Smooth muscle cell of the umbilical artery (primary cell): ENCODE data around the gene USH1C. TPM values are rescaled to one million over a fixed set of nuclear protein-coding genes. Genes with fewer than 3 reads are reported as not detected.

Source experiments
- total RNA-seq: library from RNA; depleted of rRNA; stranded (reverse); fragments of >200 nt; gene quantifications from 2 replicates; pipeline ENCODE4 v1.2.3, GENCODE V29; 2014

Gene USH1C
- total RNA-seq: not detected in 2 replicates

DNA sequence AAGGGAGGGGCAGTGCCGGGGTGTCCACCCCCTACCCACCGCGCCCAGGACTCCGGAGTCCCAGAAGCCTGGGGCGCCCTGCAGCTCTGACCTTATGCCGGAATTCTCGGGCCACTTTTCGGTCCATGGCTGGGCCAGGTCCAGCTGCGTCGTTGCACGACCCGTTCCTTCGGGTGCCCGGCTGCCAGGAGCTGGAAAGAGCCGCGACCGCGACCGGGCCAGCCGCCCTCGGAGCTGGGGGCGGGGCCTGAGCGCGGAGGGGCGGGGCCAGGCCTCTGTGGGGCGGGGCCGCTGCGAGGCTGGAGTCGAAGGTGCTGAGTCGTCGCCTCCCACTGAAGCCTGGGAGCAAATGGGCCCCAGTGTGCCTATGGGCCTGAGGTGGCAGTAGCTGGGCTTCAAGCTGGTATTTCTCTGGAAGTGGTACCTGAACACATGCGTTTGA, at the start of gene USH1C:
Gene USH1C (minus strand): TSS at position 236 of the 442 bp plus-strand sequence. CDS start 109 bp downstream, at position 127.

DNA sequence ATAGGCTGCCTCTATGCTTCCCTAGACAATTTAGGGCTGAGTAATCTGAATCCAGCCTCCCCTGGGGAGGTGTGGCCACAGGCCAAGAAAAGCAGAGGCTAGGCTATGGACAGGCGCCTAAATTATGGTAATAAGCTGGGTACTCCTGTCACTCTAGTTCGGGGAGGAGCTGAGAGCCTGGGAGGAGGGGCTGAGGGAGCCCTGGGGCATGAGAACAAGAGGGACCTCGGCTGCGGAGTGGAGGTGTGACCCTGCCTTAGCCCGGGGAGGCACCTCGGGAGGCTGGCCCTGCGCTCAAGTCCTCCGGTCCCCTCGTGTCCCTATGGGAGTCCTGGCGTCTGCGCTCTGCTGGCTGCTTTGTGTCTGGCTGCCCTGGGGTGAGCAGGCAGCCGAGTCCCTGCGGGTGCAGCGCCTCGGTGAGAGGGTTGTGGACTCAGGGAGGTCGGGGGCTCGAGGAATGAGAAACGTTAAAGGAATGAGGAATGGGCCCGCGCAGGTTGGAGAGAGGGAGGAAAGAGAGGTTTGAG, 2.9 kb upstream of the USH1C start, which contains the start of gene OTOG:
Gene OTOG (plus strand): TSS at position 209 of the 527 bp plus-strand sequence. CDS start 114 bp downstream, at position 323.

DNA sequence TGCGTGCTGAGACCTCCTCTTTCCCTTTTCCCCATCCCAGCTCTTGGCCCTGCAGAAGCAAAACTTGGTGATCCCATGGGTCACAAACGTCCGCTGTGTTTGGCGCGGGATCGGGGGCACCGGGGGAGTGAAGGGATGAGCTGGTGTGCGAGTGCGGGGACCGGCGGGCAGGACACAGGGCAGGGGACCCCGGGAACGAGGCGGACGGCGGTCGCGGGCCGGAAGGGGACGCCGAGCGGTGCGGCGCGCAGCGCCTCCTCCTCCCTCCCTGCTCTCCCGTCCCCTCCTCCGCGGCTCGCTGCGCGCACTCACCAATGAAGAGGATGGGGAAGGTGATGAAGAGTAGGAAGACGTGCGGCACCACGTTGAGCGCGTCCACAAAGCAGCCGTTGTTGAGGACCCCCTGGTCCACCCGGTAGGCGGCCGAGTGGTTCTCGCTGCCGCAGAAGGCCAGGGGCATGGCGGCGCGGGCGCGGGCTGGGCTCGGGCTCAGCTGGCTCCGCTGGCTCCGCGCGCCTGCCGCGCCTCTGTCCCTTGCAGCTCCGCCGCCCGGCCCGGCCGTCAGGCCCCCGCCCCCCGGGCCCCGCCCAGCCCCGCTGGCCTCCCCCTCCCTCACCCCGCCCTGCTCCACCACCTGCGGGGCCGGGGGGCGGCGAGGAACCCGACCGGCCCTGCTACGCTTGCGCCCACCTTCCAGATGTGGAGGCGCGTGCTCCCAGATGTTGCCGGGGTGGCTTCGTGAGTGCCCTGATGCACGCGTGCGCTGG, 67.7 kb downstream of the USH1C start, which contains the start of gene ABCC8:
Gene ABCC8 (minus strand): TSS at position 529 of the 767 bp plus-strand sequence. CDS start 69 bp downstream, at position 460.

Other genes with a start within 250 kb of the USH1C start
- 5.6 and 11.1 TPM in 2 replicates for gene NCR3LG1, start 192.6 kb downstream of the USH1C start, total RNA-seq
- not detected in 2 replicates for gene KCNJ11, start 155.8 kb downstream of the USH1C start, total RNA-seq
- gene ABCC8, start 67.6 kb downstream of the USH1C start, total RNA-seq: not detected in 2 replicates
- not detected in 2 replicates for gene OTOG, start 2.8 kb upstream of the USH1C start, total RNA-seq
- gene MYOD1, start 175.2 kb upstream of the USH1C start, total RNA-seq: not detected in 2 replicates
- gene KCNC1, start 190.4 kb upstream of the USH1C start, total RNA-seq: not detected in 2 replicates